Myocyte (in vitro differentiated cells): ENCODE measurements around the gene SLC34A3. TPM values are rescaled to one million over a fixed set of nuclear protein-coding genes. Genes with fewer than 3 reads are reported as not detected.
A peak's percentile ranks its signal among the peaks of the same experiment; 100 is the strongest.

Experiments used
- DNase-seq: peaks from one replicate; pipeline ENCODE4 v3.0.0-alpha.2; 2012; ENCODE audit warnings: low read depth
- total RNA-seq: library from RNA; depleted of rRNA; stranded (reverse); fragments of >200 nt; gene quantifications from 2 replicates; pipeline ENCODE4 v1.2.3, GENCODE V29; 2014

SLC34A3 gene
- total RNA-seq, 1 donor from 2014 or later = 0.56 TPM

- no peak for DNase-seq
Measured at GRCh38 chr9:137275203-137275587, 44.5 kb downstream of the SLC34A3 start.

- DNase-seq = no peak
Measured at GRCh38 chr9:137275588-137276472, 45.1 kb downstream of the SLC34A3 start.

- peak; percentile 71 for DNase-seq
Measured at GRCh38 chr9:137276473-137277328, 46.0 kb downstream of the SLC34A3 start.

- DNase-seq = peak; percentile 61
Measured at GRCh38 chr9:137277329-137278041, 46.8 kb downstream of the SLC34A3 start, which contains the start of gene TOR4A. Gene TOR4A (plus strand): TSS chr9:137277726. CDS start chr9:137278690, 964 bp downstream.

GRCh38 chr9:137278061-137278701, 47.5 kb downstream of the SLC34A3 start:
- DNase-seq = no peak

- no peak for DNase-seq
Measured at GRCh38 chr9:137278721-137279711, 48.3 kb downstream of the SLC34A3 start.

GRCh38 chr9:137279741-137280473, 49.2 kb downstream of the SLC34A3 start:
- DNase-seq = no peak

GRCh38 chr9:137280474-137281344, 50.0 kb downstream of the SLC34A3 start:
- peak; percentile 37 for DNase-seq

GRCh38 chr9:137281345-137282116, 50.8 kb downstream of the SLC34A3 start:
- DNase-seq = no peak

Other genes starting within 250 kb of the SLC34A3 start
- 5.0 and 13.8 TPM in 2 replicates for gene LCNL1, start 247.9 kb upstream of the SLC34A3 start, total RNA-seq
- gene PAXX, start 238.5 kb upstream of the SLC34A3 start, total RNA-seq = 57.3 and 67.3 TPM in 2 replicates
- not detected in 2 replicates for gene CLIC3, start 234.3 kb upstream of the SLC34A3 start, total RNA-seq
- 21.1 and 26.3 TPM in 2 replicates for gene ABCA2, start 202.7 kb upstream of the SLC34A3 start, total RNA-seq
- gene FUT7, start 198.8 kb upstream of the SLC34A3 start, total RNA-seq = not detected in 2 replicates
- gene NPDC1, start 184.7 kb upstream of the SLC34A3 start, total RNA-seq = 4.8 TPM in 2 replicates
- 0.13 and 0.68 TPM in 2 replicates for gene ENTPD2, start 176.8 kb upstream of the SLC34A3 start, total RNA-seq
- 1.9 and 4.7 TPM in 2 replicates for gene SAPCD2, start 160.3 kb upstream of the SLC34A3 start, total RNA-seq
- 40.2 and 46.4 TPM in 2 replicates for gene UAP1L1, start 153.4 kb upstream of the SLC34A3 start, total RNA-seq
- 75.5 and 76.6 TPM in 2 replicates for gene MAN1B1, start 143.9 kb upstream of the SLC34A3 start, total RNA-seq
- 132 and 142 TPM in 2 replicates for gene DPP7, start 116.2 kb upstream of the SLC34A3 start, total RNA-seq
- 0.05 TPM in 1 of 2 replicates, not detected in the other for gene GRIN1, start 91.7 kb upstream of the SLC34A3 start, total RNA-seq
- gene LRRC26, start 60.9 kb upstream of the SLC34A3 start, total RNA-seq = not detected in 2 replicates
- not detected in 2 replicates for gene TMEM210, start 58.8 kb upstream of the SLC34A3 start, total RNA-seq
- gene ANAPC2, start 42.3 kb upstream of the SLC34A3 start, total RNA-seq = 28.7 and 30.6 TPM in 2 replicates
- 143 and 158 TPM in 2 replicates for gene SSNA1, start 42.2 kb upstream of the SLC34A3 start, total RNA-seq
- 19.5 and 25.3 TPM in 2 replicates for gene TPRN, start 30.2 kb upstream of the SLC34A3 start, total RNA-seq
- gene TMEM203, start 25.3 kb upstream of the SLC34A3 start, total RNA-seq = 39.2 and 48.4 TPM in 2 replicates
- 6.1 and 10.5 TPM in 2 replicates for gene NDOR1, start 25.2 kb upstream of the SLC34A3 start, total RNA-seq
- 0.21 and 0.36 TPM in 2 replicates for gene RNF208, start 8.7 kb upstream of the SLC34A3 start, total RNA-seq
- gene CYSRT1, start 5.7 kb upstream of the SLC34A3 start, total RNA-seq = 1.4 and 2.0 TPM in 2 replicates
- not detected in 2 replicates for gene RNF224, start 3.4 kb upstream of the SLC34A3 start, total RNA-seq
- gene TUBB4B, start 10.4 kb downstream of the SLC34A3 start, total RNA-seq = 211 and 249 TPM in 2 replicates
- gene STPG3, start 20.4 kb downstream of the SLC34A3 start, total RNA-seq = not detected in 2 replicates
- 37.3 and 48.3 TPM in 2 replicates for gene NELFB, start 24.4 kb downstream of the SLC34A3 start, total RNA-seq
- gene TOR4A, start 46.8 kb downstream of the SLC34A3 start, total RNA-seq = 1.1 and 3.6 TPM in 2 replicates
- 1.2 and 2.0 TPM in 2 replicates for gene NRARP, start 71.4 kb downstream of the SLC34A3 start, total RNA-seq
- gene EXD3, start 192.3 kb downstream of the SLC34A3 start, total RNA-seq = 12.5 and 15.3 TPM in 2 replicates
- gene NOXA1, start 192.5 kb downstream of the SLC34A3 start, total RNA-seq = 1.2 and 3.1 TPM in 2 replicates
- gene ENTPD8, start 210.5 kb downstream of the SLC34A3 start, total RNA-seq = 0.19 and 0.31 TPM in 2 replicates
- 53.9 and 69.9 TPM in 2 replicates for gene NSMF, start 228.4 kb downstream of the SLC34A3 start, total RNA-seq